GM03348 (cell line): Measurements from ENCODE around the gene AMPD2.
A peak's percentile ranks its signal among the peaks of the same experiment; 100 is the strongest.

Source experiments
- DNase-seq: peaks from one replicate; pipeline ENCODE4 v3.0.0; 2012; ENCODE audit warnings: low spot score

AMPD2 gene

GRCh38 chr1:109619576-109620400 is at the start of gene AMPD2, which contains the start of gene GNAT2:
AMPD2 (plus strand) TSS chr1:109619837; CDS start chr1:109621176, 1,339 bp downstream.
GNAT2 (minus strand) TSS chr1:109619616; CDS start chr1:109612870, 6,746 bp downstream.
- DNase-seq = peak; percentile 93

DNA sequence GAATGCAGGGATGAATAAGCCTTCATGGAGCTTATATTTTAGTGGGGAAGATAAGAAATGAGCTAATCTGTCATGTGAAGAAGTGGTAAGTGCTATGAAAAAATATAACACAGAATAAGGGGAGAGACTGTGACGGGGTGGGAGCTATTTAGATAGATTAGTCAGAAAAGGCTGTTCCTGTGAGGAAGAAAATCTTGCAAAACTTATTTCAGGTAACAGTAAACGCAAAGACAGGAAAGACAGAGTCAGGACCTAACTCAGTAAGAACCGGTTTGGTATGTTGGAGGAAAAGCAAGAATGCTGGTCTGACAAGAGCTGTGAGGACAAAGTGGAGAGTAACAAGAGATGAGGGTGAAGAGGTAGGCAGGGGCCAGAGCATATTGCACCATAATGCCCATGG is 49.2 kb upstream of the AMPD2 start:
- DNase-seq = peak; percentile 16

DNA sequence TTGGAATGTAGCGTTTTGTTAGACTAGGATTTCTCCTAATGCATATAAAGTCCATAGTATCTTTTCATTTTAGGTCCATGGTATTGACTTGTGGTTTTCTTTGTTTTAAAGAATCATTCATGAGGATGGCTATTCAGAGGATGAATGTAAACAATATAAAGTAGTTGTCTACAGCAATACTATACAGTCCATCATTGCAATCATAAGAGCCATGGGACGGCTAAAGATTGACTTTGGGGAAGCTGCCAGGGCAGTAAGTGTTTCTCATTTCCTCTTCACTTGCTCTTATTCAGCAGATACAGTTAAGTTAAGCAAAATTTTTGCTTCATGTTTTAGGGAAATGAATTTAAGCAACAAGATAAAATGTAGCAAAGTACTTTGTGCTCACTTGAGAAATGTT is 45.9 kb upstream of the AMPD2 start:
- DNase-seq = no peak

DNA sequence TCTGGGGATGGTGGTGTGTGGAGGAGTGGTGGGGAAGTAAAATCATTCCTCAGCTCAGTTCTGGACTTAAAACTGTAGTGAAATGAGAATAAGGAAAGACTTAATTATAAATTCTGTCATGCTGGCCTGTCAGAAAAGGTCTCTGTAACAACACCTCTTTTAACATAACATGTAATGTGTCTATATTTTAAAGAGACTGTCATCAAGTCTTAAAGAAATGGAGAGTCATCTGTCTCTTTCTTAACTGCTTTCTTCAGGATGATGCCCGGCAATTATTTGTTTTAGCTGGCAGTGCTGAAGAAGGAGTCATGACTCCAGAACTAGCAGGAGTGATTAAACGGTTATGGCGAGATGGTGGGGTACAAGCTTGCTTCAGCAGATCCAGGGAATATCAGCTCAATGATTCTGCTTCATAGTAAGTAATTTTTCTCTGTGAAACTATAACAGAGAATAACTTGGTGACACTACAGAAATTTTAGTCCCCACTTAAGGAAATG is 40.6 kb upstream of the AMPD2 start:
- DNase-seq = peak; percentile 16

DNA sequence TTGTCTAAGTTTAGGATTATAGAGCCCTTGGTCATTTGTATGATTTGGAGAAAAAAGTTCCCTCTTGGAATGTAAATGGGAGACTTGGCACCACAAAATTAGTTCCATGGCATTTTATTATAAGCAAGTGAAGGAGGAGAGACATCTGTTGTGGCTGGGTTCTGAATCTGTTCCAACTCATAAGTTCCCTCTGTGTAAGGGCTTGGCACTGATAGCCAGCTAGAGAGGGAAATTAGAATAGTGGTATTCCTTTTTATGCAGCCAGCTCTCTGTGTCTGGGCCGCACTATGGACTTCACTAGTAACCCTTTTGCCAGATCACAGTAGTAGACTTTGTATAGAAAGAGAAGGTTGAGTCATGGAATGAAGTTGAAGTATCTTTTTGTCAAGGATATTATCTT is 40.1 kb upstream of the AMPD2 start:
- DNase-seq = peak; percentile 50

DNA sequence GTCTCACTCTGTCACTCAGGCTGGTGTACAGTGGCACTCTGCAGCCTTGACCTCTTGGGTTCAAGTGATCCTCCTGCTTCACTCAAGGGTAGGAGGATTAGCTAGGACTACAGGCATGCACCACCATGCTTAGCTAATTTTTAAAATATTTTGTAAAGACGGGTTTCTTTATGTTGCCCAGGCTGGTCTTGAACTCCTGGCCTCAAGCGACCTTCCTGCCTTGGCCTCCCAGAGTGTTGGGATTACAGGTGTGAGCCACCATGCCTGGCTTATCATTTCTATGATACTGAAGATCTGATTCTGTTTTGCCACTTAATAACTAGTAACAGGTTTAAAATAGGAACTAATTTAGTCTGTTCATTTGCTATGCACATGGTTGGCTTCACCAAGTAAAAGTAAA is 37.6 kb upstream of the AMPD2 start:
- DNase-seq = no peak

- no peak for DNase-seq
Observed at GRCh38 chr1:109584766-109585165, 34.9 kb upstream of the AMPD2 start.

- no peak for DNase-seq
Observed at GRCh38 chr1:109586055-109586454, 33.6 kb upstream of the AMPD2 start.

DNA sequence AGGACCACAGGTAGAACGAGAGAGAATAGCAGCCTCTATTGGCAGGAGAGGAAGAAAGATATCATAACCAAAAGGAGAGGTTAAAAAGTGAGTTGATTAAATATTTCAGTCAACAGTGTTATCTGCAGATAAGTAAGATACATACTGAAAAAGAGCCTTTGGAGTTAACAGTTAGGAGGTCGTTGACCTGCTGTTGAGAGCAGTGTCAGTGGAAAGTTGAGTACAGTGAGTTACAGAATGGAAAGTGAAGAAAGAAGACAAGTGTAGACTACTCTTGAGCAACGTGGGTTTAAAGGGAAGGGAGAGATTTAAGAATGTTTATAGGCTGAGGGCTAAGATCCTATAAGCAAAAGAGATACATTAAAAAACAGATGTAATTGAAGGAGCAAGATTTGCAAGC is 30.5 kb upstream of the AMPD2 start:
- no peak for DNase-seq

DNA sequence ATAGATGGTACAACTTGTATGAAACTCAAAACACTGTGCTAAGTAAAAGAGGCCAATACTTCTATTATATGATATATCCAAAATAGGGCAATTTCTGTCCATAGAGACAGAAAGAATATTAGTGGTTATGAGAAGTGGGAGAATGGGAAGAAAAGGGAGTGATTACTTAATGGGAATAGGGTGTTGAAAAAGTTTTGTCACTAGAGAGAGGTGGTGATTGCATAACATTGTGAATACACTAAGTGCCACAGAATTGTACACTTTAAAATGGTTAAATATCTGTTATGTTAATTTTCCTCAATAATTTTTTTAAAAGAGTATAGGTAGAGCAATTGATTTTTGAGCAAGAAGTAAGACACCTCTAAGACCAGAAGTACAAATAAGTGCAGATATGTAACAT is 30.0 kb upstream of the AMPD2 start:
- DNase-seq = no peak

- no peak for DNase-seq
Observed at GRCh38 chr1:109592916-109593315, 26.7 kb upstream of the AMPD2 start.

GRCh38 chr1:109595531-109595930 is 24.1 kb upstream of the AMPD2 start:
- peak; percentile 35 for DNase-seq

DNA sequence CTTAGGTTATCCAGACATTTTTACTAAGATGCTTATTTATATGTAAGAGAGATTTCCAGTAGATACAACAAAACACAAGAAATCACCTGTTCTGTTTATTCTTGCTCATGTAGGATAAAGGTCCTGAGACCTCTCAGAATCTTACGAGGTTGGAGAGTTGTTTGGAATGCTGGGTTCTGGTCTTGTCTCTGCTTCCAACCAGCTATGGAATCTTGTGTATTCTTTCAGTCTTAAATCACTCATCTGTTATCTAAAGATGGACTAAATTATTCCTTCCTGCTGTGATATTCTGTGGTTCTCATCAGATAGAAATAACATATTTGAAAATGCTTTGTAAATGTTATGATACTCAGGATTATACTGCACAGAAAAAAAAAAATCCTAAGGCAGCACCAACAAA is 21.5 kb upstream of the AMPD2 start:
- no peak for DNase-seq

DNA sequence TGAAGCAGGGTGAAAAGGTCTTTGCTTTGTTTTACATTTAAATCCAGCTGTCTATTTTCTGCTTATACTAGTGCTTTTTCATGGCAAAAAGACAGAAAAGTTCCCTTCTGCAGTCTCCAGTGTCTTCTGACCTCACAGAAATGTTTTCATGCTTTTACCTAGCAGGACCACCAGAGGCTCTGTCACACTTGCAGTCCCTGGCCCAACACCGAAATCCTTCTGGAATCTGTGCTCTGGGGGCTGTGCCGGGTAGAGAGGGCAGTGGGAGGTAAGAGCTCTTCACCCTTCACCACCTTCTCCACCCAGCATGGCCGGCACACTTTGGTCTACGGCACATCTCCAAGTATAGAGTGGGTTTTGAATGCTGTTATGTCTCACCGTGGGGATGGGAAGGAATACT is 21.0 kb upstream of the AMPD2 start:
- DNase-seq = no peak

DNA sequence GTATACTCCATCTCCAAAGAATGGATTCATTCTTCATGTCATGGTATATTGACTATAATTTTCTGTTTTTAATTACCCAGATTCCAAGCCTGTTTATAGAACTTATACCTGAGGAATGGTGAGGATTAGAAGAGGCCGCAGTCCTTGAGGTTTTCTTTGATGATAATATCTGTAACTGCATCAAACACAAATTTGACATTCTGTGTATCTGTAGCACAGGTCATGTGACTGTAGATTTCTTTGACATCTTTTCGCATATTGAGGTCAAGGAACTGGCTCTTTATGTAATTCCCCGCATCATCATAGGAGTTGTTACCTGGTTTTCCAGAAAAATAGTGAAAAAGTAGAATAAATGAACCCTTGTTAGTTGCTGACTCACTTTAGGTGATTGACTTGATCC is 16.4 kb upstream of the AMPD2 start:
- DNase-seq = no peak

DNA sequence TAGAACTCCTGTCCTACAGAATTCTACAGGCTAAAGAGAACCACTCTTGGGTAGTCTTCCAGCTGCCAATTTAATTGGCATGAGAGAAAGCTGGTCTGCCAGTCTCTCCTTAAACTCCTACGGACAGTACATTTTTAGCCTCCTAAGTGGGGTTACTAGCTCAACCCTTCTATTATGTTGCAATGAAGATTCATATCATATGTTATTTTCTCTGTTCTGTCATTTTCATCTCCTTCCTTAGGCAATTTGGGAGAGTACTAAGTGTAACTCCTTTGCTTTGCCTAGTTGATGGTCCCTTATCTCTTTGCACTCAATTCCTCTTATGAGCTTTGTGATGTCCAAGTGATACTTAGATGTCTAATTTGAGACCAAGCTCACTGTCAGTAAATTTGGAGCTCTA is 14.3 kb upstream of the AMPD2 start:
- DNase-seq = no peak

DNA sequence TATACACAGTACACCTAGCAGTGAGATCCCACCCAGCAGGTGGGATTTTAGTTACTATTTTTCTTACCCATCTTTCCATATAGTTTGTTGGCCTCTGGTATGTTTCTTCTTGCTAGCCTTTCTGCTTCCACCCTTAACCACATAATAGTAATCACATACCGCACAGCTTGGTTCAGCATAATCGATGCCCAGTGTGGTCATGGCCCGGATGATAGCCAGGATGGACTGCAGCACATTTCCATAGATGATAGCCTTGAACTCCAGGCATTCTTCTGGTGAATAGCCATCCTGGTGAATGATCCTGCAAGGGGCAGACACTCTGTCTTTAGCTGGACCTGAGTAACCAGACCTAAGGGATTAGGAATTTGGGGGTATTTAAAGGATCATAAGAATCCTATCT is 9.8 kb upstream of the AMPD2 start:
- DNase-seq = no peak

DNA sequence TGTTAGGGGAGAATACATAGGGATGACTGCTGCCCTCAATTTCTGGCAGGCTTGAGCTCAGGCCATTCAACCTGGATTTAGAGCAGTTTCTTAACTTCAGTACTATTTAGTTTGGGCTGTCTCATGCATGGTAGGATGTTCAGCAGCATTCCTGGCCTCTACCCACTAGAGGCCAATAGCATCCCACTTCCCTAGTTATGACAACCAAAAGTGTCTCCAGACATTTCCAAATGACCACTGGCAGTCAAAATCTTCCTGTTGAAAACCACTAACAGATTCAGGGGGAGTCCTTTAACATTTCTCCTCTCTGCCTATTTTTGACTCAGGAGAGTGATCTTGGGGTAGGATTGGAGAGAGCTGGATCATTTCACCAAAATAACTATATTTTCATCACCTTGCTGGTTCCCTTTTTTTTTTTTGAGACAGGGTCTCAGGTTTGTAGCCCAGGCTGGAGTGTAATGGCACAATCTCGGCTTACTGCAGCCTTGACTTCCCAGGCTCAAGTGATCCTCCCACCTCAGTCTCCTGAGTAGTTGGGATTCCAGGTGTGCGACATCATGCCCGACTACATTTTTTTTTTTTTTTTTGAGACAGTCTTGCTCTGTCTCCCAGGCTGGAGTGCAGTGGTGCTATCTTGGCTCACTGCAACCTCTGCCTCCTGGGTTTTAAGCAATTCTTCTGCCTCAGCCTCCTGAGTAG is 8.9 kb upstream of the AMPD2 start:
- DNase-seq = no peak

- no peak for DNase-seq
Observed at GRCh38 chr1:109611308-109611990, 8.2 kb upstream of the AMPD2 start.

GRCh38 chr1:109613361-109614147 is 6.1 kb upstream of the AMPD2 start:
- DNase-seq = no peak

GRCh38 chr1:109615879-109616278 is 3.8 kb upstream of the AMPD2 start:
- DNase-seq = no peak

DNA sequence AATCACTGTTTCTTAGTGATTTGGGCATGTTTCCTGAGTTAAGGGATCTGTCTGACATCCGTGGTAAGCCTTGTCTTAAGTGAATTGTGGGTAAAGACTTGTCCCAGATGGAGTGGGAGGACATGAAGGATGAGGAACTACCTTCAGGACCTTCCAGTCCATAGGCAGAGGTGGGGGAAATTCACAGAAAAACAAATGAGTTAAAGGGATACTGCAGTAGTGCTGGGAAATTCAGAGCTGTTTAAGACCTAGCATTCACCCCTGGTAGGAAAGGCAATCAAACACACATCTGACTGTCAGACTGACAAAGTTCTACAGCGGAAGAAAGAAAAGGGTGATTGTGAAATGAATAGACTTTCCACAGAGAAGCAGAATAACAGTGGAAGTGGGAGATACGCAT is 3.2 kb upstream of the AMPD2 start:
- DNase-seq = no peak
